Measurements from ENCODE around the gene FHIT. TPM values are rescaled to one million over a fixed set of nuclear protein-coding genes. Genes with fewer than 3 reads are reported as not detected.
A peak's percentile ranks its signal among the peaks of the same experiment; 100 is the strongest.

FHIT gene
- total RNA-seq, 1 donor from 2014 or later: 10.2 TPM

DNA sequence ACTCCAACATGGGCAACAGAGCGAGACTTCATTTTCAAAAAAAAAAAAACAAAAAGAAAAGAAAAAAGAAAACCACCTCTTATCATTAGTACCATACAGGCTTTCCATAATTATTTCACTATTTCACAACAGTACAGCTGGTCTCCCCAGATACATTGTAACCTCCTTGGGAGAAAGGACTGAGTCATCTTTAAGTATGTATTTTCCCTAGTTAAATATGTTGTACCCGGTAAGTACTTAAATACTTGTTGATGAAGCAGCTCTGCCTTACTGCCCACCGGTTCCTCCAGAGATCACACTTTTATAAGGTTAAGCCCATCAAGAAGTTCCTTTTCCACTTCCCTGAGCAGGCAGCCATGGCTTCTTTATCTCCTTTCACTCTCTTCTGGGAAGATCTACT, 1412.0 kb downstream of the FHIT start:
- DNase-seq (ENCODE audit: low spot score) (no peak), ATAC-seq (no peak)
- intact Hi-C loops (cut with DNase I): no loop called here

DNA sequence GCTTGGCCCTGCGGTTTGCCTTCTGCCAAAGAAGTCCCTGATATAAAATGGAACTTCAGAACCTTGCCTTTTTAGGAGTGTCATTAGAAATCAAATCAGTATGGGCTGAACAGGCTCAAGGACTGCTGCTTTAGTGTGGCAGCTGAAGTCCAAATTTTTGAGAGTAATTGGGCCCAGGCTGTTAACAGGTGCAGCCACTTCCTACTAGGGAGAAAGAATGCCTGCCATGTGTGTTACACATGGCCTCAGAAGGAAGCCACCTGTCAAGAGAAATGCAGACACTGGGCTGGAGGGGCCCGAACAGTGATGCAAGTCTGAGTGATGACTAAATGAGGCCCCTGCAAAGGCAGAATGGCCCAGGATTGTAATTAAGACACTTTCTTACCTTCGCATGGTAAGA, 1414.7 kb downstream of the FHIT start:
- DNase-seq (ENCODE audit: low spot score): no peak
- intact Hi-C loops (cut with DNase I): no loop called here
- ATAC-seq: no peak

DNA sequence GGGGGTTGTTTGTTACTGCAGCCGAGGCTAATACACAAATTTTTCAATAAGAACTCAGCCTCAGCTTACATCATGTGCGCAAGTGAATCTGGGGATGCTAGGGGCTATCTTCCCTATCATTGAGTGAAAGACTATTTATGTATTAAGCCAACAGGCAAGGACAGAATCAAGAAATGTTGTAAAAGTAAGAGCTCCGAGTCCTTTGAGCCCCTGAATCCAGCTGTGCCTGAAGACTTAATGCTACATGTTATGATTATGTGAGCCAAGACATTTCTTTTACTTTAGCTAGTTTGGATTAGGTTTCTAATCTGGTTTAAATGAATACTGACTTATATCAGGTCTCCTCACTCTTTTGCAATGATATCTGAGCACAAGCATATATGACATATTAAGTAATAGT, 1418.5 kb downstream of the FHIT start:
- ATAC-seq (no peak), DNase-seq (ENCODE audit: low spot score) (no peak)
- intact Hi-C loops (cut with DNase I): no loop called here

DNA sequence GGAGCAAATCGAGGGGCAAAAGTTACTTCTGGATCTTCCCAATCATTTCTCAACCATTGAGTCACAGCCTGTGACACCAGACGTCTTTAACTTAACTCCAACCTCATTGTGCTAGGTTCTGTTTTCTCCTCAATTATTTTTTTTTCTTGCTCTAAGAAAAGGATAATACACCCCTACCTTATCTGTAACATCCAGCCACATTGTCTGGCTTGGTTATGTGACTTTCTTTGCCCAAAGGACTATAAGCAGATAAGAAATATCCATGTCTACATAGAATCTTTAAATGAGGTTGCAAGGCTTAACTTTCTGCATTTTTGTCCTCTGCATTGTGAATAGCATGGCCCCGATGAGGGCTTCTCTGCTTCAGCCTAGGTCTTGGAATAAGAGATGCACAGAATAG, 1419.0 kb downstream of the FHIT start:
- intact Hi-C loops (cut with DNase I): no loop called here
- DNase-seq (ENCODE audit: low spot score): no peak
- ATAC-seq: no peak

DNA sequence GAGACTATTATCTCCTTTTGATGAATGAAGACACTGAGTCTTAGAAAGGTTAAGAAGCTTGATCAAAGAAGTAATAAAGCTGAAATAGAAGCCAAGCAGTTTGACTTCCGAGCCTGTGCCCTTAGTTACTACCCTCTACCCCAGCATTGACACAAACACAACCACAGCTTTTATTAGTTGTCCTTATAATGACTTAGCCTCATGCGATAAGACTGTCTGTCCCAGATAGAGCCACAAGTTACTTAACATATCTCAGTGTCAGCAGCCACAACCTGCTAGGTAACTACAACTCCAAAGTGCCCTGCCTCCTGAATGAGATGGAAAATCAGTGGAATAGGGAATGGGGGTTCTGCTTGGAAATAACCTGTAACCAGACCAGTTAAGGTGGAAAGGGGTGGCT, 1419.9 kb downstream of the FHIT start:
- DNase-seq (ENCODE audit: low spot score) (no peak), ATAC-seq (no peak)
- intact Hi-C loops (cut with DNase I): no loop called here

DNA sequence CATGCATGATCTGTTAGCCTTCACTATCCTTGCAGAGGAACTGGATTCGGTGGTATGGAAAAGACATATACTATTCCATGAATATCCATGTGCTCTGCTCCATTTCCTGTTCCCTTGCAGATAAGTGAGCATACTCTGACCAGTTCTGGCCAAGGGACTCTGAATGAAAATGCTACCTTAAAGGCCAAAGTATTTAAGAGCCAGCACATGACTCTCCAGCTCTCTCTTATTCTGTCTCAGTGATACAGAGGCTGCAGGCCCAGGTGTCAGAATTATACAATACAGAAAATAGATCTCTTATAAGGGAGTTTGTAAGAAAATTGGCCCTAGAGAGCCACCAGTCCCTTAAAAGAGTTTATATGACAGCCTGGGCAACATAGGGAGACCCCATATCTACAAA, 1421.7 kb downstream of the FHIT start:
- no peak for DNase-seq (ENCODE audit: low spot score)
- intact Hi-C loops (cut with DNase I): no loop called here
- no peak for ATAC-seq

DNA sequence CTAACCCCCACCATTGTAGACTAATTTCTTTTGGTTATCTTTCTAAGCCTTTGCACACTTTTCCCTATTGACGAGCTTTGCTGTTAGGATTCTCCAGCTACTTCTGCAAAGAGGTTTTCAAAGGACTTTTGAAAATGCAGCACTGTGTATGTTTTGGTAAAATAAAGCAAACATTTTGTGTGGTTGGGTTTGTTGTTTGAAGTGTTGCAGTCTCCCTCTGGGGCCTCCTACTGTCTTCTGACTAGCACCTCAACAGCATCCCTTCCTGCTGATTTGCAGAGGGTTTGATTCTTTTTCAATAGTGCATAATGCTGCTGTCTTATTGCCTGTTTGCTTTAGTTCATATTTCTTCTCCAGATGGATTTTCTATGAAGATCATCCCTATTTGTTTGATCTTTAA, 1426.4 kb downstream of the FHIT start:
- intact Hi-C loops (cut with DNase I): no loop called here

DNA sequence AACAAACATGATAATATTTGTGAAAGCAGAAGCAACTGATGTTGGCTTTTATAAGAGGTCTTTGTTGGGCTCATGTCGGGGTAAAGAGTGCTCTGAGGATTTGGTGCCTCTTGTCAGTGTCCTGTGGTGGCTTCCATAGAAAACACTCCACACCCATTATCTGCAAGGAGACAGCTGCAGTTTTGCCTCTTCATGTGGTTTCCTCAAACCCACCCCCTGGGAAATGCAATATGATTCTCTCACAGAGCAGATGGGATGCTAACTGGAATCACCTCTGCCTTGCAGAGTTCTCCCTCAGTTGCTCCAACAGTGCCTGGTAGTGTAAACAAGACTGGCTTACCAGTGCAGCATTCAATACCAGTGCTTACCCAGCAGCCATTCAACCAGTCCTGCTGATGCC, 1430.0 kb downstream of the FHIT start:
- ATAC-seq: no peak
- DNase-seq (ENCODE audit: low spot score): no peak
- intact Hi-C loops (cut with DNase I): no loop called here

More for the DNA sequence above, 1426.4 kb downstream of the FHIT start:
- no peak for ATAC-seq
- no peak for DNase-seq (ENCODE audit: low spot score)

DNA sequence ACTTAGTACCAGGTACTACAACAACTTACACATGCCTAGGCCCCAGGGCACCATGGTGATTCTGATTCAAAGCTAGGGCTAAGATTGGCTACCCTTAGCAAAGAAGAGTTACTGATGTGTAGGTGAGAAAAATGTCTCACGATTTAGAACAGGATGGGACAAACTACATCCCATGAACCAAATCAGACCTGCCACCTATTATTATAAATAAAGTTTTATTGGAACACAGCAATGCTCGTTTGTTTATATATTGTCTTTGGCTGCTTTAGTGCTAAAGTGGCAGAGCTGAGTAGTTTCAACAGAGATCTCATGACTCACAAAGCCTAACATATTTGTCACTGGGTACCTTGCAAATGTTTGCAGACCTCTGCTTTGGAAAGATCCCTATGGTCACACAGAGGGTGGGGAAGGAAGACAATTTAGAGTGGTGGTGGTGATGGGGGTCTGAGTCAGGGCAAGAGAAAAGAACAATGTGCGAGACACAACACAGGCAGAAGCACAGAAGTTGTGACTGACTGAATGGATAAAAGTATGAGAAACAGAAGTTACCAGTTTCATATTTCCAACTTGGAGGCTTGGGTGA, 1430.8 kb downstream of the FHIT start:
- intact Hi-C loops (cut with DNase I): no loop called here
- DNase-seq (ENCODE audit: low spot score) (no peak), ATAC-seq (no peak)

DNA sequence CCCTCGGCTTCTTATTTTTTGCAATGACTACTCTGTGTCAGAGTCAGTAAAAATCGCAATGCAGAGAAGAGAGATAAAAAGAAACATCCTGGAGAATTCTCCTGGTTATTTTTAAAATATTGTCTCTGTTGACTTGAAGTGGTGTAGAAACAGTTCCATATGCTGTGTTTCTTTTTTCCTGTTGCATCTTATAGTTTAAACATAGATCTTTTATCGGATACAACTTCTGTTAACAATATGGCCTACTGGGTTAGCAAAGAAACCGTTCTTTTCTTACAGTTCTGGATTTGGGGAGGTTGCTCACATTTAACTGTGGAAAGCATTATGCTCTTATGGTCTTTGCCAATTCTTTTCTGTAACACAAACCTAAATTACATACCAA, 1432.3 kb downstream of the FHIT start:
- ATAC-seq: no peak
- no peak for DNase-seq (ENCODE audit: low spot score)
- intact Hi-C loops (cut with DNase I): no loop called here

DNA sequence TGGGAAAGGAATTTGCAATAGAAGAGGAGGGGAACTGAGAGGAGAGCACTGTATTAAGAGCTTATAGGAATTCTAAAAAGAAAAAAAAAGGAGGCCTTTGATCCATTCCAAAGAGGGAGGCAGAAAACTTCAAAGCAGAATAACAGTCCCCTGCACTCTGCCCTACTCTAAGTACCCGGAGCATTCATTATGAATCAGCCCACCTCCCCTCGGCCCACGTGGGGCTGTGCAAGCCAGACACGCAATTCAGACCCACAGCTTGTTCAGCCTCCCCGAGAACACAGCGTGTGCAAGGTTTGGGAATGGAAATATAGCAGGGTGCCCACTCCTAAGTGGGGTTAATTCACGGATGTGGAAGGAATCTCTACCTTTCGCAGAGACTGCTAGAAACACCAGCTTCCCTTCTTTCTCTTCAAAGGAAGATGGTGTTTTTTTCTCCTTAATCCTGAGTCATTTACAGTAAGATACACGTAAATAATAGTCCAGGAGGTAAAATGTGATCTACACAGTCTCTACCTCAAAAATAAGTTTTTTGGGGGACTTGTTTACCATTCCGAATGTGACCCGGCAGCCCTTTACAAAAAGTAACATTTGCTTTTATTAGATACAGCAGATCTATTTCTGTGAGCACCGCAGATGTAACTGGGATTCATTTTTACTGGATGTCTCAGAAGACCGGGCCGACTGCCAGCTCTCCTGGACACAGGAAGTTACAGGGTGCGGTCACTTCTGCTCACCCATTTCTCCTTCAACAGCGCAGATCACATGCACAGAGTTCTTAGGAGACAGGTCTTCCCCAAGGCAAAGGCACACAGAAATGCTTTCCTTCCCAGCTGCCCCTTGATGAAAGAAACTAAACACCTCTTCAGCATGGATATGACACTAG, 1433.0 kb downstream of the FHIT start:
- peak; percentile 83 for DNase-seq (ENCODE audit: low spot score)
- ATAC-seq: peak; percentile 90
- intact Hi-C loops (cut with DNase I): no loop called here

DNA sequence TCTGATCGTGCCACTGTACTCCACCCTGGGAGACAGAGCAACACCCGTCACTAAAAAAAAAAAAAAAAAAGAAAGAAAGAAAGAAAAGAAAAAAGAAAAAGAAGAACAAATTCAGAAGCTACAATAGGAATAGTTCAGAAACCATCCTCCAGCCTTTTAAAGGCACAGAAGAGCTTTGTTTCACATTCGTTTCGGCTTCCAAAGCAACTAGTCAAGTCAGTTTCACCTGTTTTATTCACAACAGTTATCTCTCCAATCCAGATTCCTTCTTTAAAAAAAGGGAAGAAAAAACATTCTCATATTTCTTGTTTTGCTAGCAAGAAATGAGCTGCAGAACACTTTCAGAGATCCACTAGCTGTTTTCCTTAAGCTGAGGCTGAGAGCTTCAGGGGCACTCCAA, 1433.7 kb downstream of the FHIT start:
- intact Hi-C loops (cut with DNase I): no loop called here
- no peak for DNase-seq (ENCODE audit: low spot score)

DNA sequence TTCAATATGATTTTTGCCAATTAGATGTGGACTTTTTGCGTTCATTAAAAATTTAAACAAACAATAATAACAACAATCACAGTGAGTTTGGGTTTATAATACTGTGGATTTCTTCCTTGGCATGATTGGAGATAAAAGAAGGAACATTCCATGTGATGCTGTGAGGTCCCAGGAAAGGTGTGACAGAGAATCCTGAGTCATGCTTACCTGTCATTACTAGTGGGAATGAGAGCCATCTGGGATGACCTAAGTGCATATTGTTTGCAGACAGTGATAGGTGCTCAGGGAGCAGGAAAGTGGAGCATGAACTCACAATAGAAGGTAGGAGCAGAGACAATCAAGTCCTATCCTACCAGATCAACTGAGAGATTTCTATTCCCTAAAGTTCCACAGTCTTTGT, 1434.9 kb downstream of the FHIT start:
- ATAC-seq (no peak), DNase-seq (ENCODE audit: low spot score) (no peak)
- intact Hi-C loops (cut with DNase I): no loop called here

More for the DNA sequence above, 1433.7 kb downstream of the FHIT start:
- ATAC-seq: no peak

DNA sequence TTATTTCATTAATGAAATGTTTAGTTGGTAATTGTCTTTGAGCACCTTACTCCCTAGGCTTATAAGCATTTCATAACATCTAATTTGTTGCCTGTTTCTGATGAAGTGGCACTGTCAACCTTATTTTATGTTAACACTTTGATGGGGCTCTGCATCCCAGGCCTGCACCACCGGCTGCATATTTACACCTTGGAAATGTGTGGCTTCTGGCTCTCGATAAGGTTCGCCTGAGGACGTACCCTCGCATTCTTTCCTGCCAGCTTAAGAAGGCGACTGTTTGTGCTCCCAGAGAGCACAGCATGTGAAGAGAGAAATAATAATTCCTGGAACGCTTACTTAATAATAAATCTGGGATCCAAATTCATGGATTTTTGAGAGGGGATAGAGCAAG, 1438.1 kb downstream of the FHIT start:
- no peak for ATAC-seq
- intact Hi-C loops (cut with DNase I): no loop called here
- no peak for DNase-seq (ENCODE audit: low spot score)

DNA sequence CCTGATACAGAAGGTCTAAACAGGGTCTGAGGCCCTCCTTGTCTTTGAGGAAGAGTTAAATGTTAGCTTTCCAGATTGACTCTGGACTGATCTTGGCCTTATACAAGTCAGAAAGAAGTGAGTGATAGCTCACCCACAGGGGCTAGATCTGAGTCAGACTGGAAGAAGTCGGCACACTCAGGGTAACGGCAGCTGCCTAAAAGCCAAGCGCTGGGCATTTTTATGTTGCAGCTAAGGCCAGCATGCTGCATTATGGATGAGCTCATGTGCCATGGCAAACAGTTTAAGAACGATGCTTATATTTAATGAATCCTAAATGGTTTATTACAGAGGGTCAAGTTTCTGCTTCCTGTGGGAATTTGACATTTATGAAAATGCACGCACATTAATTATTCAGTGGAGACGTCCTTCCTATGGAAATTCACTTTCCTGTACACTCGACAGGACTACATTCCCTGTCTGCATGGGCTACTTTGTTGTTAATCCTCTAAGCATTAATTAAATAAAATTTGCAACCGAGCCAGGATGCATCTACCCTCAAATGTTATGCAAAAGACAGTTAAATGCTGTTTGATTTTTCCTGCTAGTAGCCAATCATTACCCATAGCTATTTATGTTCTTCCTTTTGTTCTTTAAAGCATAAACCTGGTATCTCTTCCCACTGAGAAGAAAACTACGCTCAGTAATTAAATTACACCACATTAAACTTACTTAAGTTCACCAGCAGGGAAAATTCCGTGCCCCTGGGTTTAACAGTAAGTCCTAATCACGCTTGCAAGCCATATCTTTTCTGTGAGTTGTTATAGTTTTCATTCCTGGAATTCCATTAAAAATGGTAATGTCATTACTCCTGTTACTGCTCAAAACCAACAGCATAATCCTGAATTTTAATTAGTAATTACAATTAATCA, 1438.8 kb downstream of the FHIT start:
- ATAC-seq (no peak), DNase-seq (ENCODE audit: low spot score) (no peak)
- intact Hi-C loops (cut with DNase I): no loop called here

DNA sequence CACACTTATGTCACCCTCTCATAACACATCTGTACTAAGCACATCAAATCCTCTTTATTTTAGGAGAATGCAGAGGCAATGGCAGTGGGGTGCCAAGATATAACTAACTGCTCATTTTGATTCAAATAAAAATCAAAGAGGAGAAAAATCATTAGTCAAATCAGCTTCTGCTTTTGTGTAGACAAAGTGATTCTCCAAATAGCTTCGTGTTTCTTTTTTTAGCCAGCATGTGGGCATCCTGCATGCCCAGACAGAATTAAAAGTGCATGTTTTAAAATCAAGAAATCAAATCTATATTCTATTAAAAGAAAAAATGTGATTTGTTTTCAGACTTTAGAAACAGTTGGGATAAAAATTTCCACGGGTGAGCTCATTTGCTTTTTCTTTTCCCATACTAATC, 1440.1 kb downstream of the FHIT start:
- ATAC-seq: no peak
- no peak for DNase-seq (ENCODE audit: low spot score)

DNA sequence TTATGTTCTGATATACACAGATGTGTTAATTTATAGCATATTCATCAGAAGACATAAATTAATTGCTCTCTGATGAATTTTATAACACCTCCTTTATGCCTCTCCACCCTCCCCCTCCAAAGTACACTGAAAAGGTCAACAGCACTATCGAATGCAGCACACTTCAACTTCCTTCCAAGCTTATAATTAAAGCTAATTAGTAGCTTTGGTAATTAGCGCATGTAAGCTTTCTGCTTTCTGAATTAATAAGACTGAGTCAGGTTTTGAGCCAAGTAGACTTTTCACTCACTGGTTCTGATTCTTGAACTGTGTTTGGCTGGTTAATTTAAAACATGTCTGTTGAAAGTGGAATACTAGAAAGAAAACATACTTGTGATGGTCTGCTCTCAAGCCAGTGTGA, 1440.6 kb downstream of the FHIT start:
- intact Hi-C loops (cut with DNase I): no loop called here
- ATAC-seq: no peak
- DNase-seq (ENCODE audit: low spot score): no peak

More for the DNA sequence above, 1440.1 kb downstream of the FHIT start:
- intact Hi-C loops (cut with DNase I): no loop called here

DNA sequence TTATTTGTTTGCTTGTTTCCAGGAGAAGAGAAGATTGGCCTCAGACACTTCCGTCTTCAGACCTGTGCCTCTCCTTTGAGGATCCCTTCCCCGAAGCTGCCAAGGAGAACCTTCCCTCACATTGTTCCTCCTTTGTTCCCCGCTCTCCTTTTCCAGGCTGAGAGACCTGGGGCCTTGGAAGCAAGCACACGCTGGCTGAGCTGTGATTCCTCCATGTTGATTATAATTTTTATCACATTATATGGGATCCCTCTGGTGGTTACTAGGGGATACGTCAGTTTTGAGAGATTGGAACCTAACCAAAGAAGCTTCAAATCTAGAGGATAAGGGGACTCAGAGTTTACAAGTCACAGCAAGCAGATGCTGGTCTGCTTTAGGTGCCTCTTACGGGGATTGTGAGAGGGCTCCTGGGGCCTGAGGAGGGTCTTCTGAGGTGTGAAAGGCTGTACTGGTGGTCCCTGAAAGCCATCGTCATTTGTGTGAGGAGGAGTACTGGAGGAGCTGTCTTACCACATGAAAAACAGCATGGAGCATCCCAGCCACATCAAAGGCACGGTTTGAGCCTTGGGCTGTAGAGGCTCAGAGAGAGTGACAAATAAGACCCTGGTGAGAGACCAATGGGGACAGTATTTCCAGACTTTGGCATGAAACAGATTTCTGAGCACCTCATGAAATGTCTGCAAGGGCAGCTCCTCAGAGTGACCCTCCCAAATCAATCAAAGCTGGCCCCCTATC, 1441.4 kb downstream of the FHIT start:
- ATAC-seq: peak; percentile 86
- no peak for DNase-seq (ENCODE audit: low spot score)
- intact Hi-C loops (cut with DNase I): no loop called here

DNA sequence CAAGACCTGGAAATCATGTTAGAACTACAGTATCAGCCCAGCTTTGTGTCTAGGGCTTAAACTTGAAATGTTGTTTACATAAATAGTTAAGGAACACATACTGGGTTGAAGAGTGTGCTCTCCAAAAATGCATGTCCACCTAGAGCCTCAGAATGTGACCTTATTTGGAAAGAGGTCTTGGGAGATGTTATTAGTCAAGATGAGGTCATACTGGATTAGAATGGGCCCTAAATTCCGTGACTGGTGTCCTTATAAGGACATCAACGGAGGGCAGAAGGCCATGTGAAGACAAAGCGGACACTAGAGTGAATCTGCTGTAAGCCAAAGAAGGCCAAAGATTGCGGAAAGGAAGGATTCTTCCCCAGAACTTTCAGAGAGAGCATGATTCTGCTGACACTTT, 1442.2 kb downstream of the FHIT start:
- ATAC-seq: peak; percentile 11
- no peak for DNase-seq (ENCODE audit: low spot score)
- intact Hi-C loops (cut with DNase I): no loop called here

All from sciatic nerve (tissue), 2 donors.